ENCODE results near the gene SCN9A. TPM values are rescaled to one million over a fixed set of nuclear protein-coding genes. Genes with fewer than 3 reads are reported as not detected.

SCN9A gene
- total RNA-seq, 4 donors from 2014 or later, result 1.5 to 14.2 (median 4.6) TPM

DNA sequence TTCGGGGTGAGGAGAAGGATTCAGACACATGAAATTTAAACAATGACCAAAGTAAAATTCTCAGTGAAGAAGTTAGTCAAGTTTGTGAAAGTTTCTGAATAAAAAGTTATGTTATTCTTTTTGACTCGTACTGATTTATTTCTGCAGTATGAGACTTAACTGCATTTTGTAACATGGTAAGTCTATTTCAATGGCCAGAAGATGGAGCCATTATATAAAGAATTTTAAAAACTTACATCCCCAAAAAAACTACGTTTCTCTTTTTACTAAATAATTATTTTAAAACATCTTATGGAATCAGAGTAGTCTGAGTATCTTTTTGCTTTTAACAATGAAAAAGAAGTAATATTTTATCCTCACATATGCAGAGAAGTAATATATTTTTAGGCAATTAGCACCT lies 196.5 kb downstream of the SCN9A start:
- intact Hi-C loops (cut with DNase I; ENCODE audit: low total_unique reads), result no loop called here
- no peak overlapping the region for H3K27ac ChIP-seq
- TF ChIP-seq, protein P1, sequence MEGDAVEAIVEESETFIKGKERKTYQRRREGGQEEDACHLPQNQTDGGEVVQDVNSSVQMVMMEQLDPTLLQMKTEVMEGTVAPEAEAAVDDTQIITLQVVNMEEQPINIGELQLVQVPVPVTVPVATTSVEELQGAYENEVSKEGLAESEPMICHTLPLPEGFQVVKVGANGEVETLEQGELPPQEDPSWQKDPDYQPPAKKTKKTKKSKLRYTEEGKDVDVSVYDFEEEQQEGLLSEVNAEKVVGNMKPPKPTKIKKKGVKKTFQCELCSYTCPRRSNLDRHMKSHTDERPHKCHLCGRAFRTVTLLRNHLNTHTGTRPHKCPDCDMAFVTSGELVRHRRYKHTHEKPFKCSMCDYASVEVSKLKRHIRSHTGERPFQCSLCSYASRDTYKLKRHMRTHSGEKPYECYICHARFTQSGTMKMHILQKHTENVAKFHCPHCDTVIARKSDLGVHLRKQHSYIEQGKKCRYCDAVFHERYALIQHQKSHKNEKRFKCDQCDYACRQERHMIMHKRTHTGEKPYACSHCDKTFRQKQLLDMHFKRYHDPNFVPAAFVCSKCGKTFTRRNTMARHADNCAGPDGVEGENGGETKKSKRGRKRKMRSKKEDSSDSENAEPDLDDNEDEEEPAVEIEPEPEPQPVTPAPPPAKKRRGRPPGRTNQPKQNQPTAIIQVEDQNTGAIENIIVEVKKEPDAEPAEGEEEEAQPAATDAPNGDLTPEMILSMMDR (IDR thresholded peaks at IDR 0.05), result no peak
- TF ChIP-seq POLR2A (IDR thresholded peaks at IDR 0.05), result no peak

DNA sequence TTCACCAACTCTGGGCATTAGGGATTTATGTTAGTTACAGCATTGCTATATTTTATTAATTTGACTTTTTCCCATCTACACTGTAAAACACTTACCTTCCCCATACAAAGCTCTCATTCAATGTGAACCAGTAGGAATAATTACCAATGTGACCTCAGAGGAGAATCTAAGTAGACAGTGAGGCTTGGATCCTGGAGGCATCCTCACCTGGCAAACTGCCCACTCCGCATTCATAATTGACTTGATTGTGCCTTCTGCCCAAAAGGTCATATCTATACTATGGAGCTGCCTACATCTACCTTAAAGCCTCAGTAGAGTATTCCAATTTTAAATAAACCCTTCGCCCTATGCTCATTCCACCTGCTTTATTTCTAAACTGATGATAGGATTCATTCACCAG lies 202.5 kb downstream of the SCN9A start:
- Histone ChIP-seq H3K4me3 (no peak overlapping the region), H3K27ac (no peak overlapping the region), H3K4me1 (no peaks in the 10 kb centered on the region), H3K27me3 (no peaks in the 10 kb centered on the region), H3K36me3 (no peaks in the 10 kb centered on the region), H3K9me3 (no peaks in the 10 kb centered on the region)
- no peak for DNase-seq
- intact Hi-C loops (cut with DNase I; ENCODE audit: low total_unique reads), result no loop called here
- TF ChIP-seq, protein P1 (IDR thresholded peaks at IDR 0.05), result no peak
- no peak for TF ChIP-seq POLR2A (IDR thresholded peaks at IDR 0.05)

More for the DNA sequence above, 196.5 kb downstream of the SCN9A start:
- Histone ChIP-seq H3K36me3 (no peaks in the 10 kb centered on the region), H3K4me1 (no peaks in the 10 kb centered on the region), H3K9me3 (no peaks in the 10 kb centered on the region), H3K27me3 (no peaks in the 10 kb centered on the region), H3K4me3 (no peak overlapping the region)
- no peak for DNase-seq

DNA sequence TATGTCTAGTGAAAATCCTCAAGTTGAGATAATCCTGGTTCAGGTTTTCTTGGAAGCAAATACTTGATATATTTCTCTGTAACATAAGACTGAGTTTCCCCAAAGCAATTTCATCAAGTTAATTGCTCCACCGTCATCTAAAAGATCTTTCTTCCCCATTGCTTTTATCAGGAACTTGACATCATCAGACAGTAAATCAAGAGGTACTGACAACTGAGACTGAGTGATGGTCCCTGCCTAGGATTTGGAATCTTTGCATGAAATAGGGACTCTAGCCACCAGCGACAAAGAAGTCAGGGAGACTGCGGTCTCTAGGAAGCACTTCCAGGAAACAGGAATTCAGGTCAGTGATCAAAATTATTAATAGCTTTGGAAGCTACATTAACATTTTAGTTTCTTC lies 204.5 kb downstream of the SCN9A start:
- no peaks in the 10 kb centered on the region for H3K4me1 ChIP-seq
- no peaks in the 10 kb centered on the region for H3K36me3 ChIP-seq
- no peak overlapping the region for H3K4me3 ChIP-seq
- no peaks in the 10 kb centered on the region for H3K27me3 ChIP-seq
- H3K27ac ChIP-seq, result no peak overlapping the region
- DNase-seq, result no peak
- intact Hi-C loops (cut with DNase I; ENCODE audit: low total_unique reads), result no loop called here
- no peak for TF ChIP-seq POLR2A (IDR thresholded peaks at IDR 0.05)
- H3K9me3 ChIP-seq, result no peaks in the 10 kb centered on the region

DNA sequence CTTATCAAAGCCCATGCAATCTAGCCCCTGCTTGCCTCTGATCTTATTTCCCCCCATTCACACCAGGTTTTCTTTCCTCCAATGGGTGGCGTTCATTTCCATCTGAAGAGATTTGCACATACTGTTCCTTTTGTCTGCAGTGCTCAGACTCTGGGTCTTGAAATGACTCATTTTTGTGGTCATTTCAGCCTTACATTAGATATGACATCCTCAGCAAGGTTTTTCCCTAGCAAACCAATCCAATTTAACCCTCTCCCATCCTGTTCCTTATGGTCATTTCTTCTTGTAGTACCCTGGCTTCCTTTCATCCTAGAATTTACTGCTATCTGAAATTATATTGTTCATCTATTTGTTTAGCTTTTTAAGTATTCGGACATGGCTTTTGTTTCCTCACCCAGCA lies 205.4 kb downstream of the SCN9A start:
- H3K4me1 ChIP-seq, result no peaks in the 10 kb centered on the region
- no peak for DNase-seq
- intact Hi-C loops (cut with DNase I; ENCODE audit: low total_unique reads), result no loop called here
- no peaks in the 10 kb centered on the region for H3K9me3 ChIP-seq
- no peak overlapping the region for H3K27ac ChIP-seq
- no peaks in the 10 kb centered on the region for H3K27me3 ChIP-seq
- no peak for TF ChIP-seq POLR2A (IDR thresholded peaks at IDR 0.05)
- TF ChIP-seq, protein P1 (IDR thresholded peaks at IDR 0.05), result no peak
- no peaks in the 10 kb centered on the region for H3K36me3 ChIP-seq
- H3K4me3 ChIP-seq, result no peak overlapping the region

DNA sequence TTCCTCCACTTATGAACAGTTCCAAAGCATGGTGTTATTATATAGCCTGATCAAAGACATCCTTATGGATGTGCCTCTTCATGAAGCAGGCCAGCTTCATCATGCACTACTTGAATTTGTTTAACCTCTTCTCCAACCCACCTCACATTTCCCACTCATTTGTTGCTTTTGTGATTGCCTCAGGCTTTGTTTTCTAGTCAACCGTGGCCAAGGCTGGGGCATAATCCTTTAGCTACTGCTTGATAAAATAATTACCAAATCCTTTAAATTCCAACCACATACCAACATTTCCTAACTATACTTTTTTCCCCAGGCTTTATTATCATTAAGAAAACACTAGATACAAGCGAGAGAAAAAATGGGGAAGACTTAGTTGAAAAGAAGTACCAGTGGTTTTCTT lies 208.3 kb downstream of the SCN9A start:
- no peaks in the 10 kb centered on the region for H3K27me3 ChIP-seq
- intact Hi-C loops (cut with DNase I; ENCODE audit: low total_unique reads), result no loop called here
- H3K9me3 ChIP-seq, result no peaks in the 10 kb centered on the region
- TF ChIP-seq, protein P1 (IDR thresholded peaks at IDR 0.05), result no peak
- TF ChIP-seq POLR2A (IDR thresholded peaks at IDR 0.05), result no peak
- DNase-seq, result no peak
- H3K36me3 ChIP-seq, result no peaks in the 10 kb centered on the region
- H3K4me3 ChIP-seq, result no peak overlapping the region
- H3K27ac ChIP-seq, result no peak overlapping the region
- no peaks in the 10 kb centered on the region for H3K4me1 ChIP-seq

DNA sequence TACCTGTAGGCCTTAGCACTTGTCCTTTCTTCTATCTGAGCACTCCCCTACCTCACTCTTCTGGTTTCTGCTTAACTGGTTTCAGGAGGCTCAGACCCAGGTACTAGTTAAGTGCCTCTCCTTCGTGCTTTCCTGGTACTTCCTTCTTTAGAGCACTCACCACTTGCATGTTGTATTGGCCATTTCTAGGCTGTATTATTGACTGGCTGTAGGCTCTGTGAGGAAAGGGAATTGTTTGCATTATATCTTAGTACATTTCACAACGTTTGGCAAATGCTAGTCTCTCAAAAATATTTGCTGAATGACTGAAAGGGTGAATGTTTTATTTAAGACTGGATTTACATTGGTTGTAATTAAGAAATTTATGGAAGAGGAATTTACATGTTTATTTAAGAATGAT lies 212.0 kb downstream of the SCN9A start:
- H3K4me3 ChIP-seq, result no peak overlapping the region
- H3K27ac ChIP-seq, result no peak overlapping the region
- TF ChIP-seq, protein P1 (IDR thresholded peaks at IDR 0.05), result no peak
- no peak for TF ChIP-seq POLR2A (IDR thresholded peaks at IDR 0.05)
- H3K9me3 ChIP-seq, result no peaks in the 10 kb centered on the region
- no peak for DNase-seq
- no peaks in the 10 kb centered on the region for H3K27me3 ChIP-seq
- intact Hi-C loops (cut with DNase I; ENCODE audit: low total_unique reads), result no loop called here
- no peaks in the 10 kb centered on the region for H3K36me3 ChIP-seq
- no peaks in the 10 kb centered on the region for H3K4me1 ChIP-seq

Data from uterus (tissue), 4 donors.